HG02623 (cell line): Measurements from ENCODE around the gene DUOX2.
"Not testable (repeated sequence)": the region's sequence is repeated elsewhere in the genome, so short reads cannot be mapped to it uniquely, and the experiment has no call there.

Experiments used
- ATAC-seq: cut with Tn5 transposase; IDR thresholded peaks from one replicate; pipeline ENCODE4 v1.9.1; 2021; ENCODE audit warnings: moderate library complexity; ENCODE audit not compliant: unreplicated experiment

The DUOX2 gene

DNA sequence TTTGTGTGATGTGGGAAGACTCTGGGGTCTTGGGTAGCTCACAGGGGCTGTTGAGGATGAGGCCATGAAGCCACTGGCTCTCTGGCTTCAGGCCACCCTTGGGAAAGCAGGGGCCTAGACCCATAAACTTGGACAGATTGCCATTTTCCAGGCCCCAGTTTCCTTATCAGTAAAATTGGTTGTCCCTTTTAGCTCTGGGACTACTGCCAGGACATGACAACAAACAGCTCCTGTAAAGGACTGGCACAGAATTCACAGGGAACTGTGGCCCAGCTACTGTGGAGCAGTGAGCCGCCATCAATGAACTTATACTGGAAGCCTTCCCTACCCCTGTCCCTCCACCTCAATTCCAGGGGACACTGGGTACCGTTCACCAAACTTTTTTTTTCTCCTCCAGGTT is 36.6 kb downstream of the DUOX2 start:
- ATAC-seq: not testable (repeated sequence)

DNA sequence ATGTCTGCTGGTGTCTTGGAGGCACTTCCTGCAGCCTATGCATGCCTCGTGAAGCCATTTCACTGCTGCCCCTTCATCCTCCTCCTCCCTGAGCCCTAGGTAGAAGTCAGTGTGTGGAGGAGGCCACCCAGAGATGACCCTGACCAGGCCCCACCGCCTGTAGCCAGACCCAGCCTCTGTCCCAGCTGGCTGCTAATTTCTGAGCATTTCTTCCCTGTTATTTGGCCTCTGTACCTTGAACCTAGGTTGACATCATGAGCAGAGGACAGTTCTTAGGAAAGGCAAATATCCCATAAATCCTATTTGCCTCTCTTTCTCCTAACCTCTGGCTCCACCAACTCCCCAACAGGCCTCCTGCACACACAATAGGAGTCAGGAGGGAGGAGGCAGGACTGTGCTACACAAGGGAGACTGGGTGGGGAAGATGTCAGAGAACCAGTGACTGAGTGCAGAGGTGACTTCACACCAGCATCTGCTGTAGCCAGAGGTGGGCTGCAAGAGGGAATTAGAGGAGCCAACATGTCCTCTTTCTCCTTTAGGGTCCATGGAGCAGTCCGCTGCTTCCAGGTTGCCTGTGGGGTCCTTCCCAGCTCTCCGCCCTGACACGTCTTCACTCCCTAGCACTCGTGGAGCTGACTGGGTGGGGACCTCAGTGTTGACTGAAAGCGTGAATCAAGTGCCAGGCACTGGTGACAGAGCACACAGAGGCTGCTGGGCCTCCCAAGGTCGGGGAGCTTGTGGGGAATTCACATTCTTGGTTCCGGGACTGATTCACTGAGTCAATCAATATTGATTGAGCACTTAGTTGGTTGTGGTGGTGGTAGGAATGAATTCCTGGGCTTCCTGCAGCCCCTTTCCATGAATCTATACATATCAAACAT is 38.3 kb downstream of the DUOX2 start:
- ATAC-seq: not testable (repeated sequence)

DNA sequence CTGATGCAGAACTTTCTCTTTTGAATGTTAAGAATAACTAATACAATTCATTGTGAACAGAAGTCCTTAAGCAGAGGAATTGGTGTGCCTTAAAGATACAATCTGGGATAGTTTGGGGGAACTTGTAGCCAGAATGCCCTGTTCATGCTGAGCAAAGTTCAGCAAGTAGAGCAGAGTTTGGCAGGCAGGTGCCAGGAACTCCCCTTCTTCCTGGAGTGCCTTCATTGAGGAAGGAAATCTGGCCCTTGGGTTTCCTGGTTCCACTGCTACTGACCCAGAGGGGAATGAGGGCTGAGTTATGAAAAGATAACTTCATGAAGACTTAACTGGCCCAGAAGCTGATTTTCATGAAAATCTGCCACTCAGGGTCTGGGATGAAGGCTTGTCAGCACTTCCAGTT is 40.4 kb downstream of the DUOX2 start:
- ATAC-seq: not testable (repeated sequence)

DNA sequence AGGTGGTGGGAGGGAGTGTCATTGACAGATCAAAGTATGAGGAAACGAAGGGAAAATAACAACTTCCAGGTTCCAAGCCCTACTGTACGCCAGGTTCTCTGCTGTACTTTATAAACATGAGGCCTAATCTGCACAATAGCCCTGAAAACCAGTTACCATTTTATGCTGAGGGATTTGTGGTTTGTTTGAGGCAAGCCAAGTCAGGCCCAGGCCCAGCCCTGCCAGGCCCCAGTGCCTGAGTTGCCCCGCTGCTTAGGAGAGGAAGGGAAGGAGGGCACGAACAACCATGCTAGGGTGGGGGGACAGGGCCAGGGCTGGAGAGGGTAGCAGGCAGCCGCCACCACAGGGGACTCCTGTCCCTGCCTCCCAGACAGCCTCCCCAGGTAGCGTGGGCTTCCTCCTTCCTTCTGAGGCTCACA is 44.0 kb downstream of the DUOX2 start:
- ATAC-seq: not testable (repeated sequence)

DNA sequence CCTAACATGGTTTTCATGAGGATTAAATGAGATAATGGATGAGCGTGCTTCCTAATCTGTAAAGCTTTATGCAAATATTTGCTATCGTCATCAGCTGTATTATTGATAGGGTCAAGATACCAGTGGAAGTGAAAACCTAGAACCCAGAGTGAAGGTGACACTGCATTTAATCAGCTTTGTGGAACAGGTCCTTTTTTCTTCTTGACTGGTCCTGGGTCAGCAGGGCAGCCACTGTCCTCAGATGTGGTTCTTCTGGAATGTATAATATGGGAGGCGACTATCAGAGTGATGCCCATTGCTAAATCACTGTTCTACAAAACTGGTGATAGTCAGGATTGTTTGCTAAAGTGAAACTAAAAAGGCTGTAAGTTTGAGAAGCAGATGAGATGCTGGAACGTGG is 49.6 kb downstream of the DUOX2 start:
- ATAC-seq: no peak

DNA sequence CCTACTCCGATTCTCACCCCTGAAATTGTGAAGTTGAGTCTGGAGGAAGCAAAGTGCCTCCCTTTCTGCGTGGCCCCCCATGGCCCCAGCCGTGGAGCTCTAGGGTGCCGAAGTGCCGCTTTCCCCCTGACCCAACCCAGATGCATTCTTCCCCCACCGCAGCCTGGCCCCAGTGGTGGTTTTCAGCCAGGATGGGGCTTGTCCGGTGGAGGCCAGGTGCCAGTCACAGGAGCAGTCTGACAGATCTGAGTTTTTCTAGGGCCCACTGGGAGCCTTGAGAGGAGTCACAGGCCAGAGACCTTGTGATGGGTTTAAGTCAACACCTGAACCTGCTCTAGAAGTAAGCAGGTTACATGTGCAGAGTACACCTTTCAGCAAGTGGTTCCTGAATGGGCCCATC is 51.7 kb downstream of the DUOX2 start:
- not testable (repeated sequence) for ATAC-seq

DNA sequence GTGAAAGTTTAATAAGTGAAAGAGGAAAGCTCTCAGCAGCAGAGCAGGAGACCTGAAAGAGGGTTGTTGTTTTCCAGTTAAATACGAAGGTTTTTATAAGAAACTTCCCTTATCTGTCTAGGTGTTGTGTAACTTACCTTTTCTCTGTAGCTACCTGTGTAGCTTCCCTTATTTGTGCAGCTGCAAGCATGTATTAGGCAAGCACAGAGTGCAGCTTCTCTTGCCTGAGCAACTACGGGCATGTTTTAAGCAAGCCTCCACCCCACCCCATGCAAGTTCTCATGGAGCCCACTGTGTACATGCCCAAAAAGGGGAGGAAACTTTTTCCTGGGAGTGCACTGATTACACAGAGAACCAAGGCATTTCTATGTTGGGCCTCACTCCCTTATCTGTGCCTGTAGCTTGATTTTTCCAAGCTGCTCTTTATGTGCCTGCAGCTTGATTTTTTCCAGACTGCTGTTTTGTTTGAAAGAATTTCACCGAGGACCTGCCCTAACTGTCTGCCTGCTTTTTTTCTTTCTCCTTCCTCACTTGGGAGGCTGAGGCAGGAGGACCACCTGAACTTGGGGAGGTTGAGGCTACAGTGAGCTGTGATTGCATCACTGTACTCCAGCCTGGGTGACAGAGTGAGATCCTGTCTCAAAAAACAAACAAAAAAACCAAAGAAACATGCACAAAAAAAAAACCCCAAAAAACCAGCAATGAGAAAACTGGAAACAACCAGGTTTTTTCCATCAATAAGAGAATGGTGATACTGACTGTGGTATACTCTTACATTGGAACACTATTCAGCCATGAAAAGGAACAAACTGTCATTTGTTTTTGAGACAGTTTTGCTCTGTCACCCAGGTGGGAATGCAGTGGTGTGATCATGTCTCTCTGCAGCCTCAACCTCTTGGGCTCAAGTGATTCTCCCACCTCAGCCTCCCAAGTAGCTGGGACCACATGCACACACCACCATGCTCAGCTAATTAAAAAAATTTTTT is 55.0 kb downstream of the DUOX2 start:
- not testable (repeated sequence) for ATAC-seq

DNA sequence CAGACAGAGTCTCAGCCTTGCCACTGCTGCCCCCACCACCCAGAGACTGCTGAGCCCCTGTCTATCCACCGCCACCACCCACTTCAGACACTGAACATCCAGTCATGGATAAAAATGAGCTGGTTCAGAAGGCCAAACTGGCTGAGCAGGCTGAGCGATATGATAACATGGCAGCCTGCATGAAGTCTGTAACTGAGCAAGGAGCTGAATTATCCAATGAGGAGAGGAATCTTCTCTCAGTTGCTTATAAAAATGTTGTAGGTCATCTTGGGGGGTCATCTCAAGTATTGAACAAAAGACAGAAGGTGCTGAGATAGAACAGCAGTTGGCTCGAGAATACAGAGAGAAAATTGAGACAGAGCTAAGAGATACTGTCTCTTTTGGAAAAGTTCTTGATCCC is 61.3 kb downstream of the DUOX2 start:
- not testable (repeated sequence) for ATAC-seq

DNA sequence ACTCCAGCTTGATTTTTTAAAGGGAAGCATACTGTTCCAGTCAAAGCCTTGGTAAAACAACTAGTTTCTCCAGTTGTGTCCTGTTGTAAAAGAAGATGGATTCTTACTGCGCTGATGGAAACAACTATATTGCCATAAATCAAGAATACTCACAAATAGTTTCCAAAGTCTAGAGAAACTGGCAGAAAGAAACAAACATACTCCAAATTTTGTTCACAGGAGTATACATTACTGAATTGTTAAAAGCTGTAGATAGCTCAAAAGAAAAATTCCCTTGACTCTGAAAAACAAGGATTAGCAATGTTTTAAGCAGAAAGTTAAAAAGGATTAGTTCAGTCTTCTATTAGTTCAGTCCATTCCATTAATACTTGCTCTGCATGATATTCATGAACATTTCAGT is 63.4 kb downstream of the DUOX2 start:
- no peak for ATAC-seq

DNA sequence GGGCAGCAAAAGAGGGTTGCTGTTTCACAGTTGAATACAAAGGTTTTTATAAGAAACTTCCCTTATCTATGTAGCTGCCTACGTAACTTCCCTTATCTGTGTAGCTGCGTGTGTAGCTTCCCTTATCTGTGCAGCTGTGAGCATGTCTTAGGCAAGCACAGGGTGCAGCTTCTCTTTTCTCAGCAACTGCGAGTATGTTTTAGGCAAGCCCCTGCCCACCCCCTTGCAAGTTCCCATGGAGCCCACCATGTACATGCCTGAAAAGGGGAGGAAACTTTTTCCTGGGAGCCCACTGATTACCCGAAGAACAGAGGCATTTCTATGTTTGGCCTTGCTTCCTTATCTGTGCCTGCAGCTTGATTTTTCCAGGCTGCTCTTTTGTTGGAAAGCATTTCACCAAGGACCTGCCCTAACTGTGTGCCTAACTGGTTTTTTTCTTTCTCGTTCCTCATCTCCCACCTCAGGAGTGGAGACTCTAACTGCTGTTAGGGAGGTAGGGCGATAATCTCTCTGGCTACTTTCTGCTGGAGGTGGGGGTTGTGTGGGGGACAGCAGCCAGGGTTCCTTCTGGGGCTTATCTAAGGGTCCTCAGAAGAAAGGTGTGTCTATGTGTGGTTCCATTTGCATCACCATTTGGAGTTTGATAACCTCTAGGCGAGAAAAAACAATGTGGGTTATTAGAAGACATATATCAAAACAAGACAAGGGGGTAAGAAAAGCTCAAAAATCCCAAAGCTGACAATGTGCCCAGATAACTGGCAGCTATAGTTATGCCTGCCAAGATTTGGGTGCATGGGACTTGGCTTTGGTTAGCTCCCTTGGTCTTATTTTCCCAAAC is 65.0 kb downstream of the DUOX2 start:
- no peak for ATAC-seq

DNA sequence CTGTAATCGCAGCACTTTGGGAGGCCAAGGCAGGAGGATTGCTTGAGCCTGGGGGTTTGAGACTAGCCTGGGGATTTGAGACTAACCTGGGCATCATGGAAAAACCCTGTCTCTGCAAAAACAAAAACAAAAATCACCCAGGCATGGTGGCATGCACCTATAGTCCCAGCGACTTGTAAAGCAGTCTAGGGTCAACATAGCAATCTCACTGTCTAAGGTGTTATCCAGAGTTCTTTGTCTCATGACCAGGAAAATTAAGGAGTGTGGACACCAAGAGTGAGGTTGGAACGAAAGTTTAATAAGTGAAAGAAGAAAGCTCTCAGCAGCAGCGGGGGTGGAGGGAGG is 65.6 kb downstream of the DUOX2 start:
- ATAC-seq: not testable (repeated sequence)

DNA sequence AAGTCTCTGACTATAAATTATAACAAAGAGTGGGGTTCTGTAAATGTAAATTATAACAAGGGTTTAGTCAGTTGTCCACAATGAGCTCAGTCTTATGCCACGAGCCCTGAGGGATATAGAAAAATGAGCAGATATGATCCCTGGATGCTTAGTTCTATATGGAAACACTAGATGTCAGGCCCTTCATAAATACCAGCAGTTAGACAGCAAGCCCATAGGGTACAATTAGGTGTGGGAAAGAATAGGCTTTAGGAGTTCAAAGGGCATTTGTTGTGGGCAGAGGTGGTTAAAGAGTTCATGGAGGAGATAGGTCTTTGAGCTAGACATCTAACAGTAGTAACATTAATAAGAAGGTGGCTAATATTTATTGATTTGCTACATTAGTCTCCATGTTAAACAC is 69.7 kb downstream of the DUOX2 start:
- not testable (repeated sequence) for ATAC-seq

DNA sequence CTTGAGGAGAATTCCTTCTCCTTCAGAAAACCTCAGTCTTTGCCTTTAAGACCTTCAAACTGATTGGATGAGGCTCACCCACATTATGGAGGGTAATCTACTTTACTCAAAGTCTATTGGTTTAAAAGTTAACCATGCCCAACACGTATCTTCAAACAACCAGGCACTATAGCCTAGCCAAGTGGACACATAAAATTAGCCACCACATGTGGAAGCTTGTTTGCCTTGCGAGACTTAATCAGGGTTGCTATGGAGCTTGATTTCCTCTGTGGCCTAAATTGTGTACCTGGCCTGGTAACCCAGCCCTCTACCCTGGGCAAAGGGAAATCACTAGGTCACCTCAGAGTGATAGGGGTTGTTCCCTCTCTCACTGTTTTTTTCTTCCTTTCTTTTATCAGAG is 71.1 kb downstream of the DUOX2 start:
- ATAC-seq: not testable (repeated sequence)
